GM11168 (cell line): ENCODE data around the gene SAFB2.

Experiments used
- in situ Hi-C: fragments of 300-500 bp; cut with MboI; formaldehyde crosslinking; loops from one replicate; pipeline ENCODE4 v1.12.0; 2022; ENCODE audit warnings: low sequenced_read_pairs; ENCODE audit not compliant: unreplicated experiment

Gene SAFB2

GRCh38 chr19:5622465-5623396, at the start of gene SAFB2, which contains the start of gene SAFB:
Gene SAFB2 (minus strand): TSS chr19:5622776. CDS start chr19:5622715, 61 bp downstream.
Gene SAFB (plus strand): TSS chr19:5623083. CDS start chr19:5623206, 123 bp downstream.
- in situ Hi-C loops, result no loop called here

GRCh38 chr19:5671600-5671999, 49.0 kb upstream of the SAFB2 start:
- in situ Hi-C loops, result no loop called here

- in situ Hi-C loops, result no loop called here
Measured at GRCh38 chr19:5669212-5669611, 46.6 kb upstream of the SAFB2 start.

GRCh38 chr19:5667751-5668271, 45.2 kb upstream of the SAFB2 start:
- in situ Hi-C loops, result no loop called here

GRCh38 chr19:5666921-5667610, 44.5 kb upstream of the SAFB2 start:
- in situ Hi-C loops, result no loop called here

GRCh38 chr19:5665781-5666513, 43.4 kb upstream of the SAFB2 start:
- in situ Hi-C loops, result no loop called here

- in situ Hi-C loops, result loop anchor here (5.0 kb wide), 1 partner anchor 37 kb away; no protein-coding TSS in a partner anchor
Measured at GRCh38 chr19:5664515-5664914, 41.9 kb upstream of the SAFB2 start.

- in situ Hi-C loops, result loop anchor here (5.0 kb wide), 1 partner anchor 37 kb away; no protein-coding TSS in a partner anchor
Measured at GRCh38 chr19:5663904-5664303, 41.3 kb upstream of the SAFB2 start.

GRCh38 chr19:5661483-5661882, 38.9 kb upstream of the SAFB2 start:
- in situ Hi-C loops, result loop anchor here (5.0 kb wide), 1 partner anchor 34 kb away; no protein-coding TSS in a partner anchor

GRCh38 chr19:5655412-5655811, 32.8 kb upstream of the SAFB2 start:
- in situ Hi-C loops, result no loop called here

GRCh38 chr19:5654931-5655330, 32.4 kb upstream of the SAFB2 start:
- in situ Hi-C loops, result no loop called here

GRCh38 chr19:5652261-5652660, 29.7 kb upstream of the SAFB2 start:
- in situ Hi-C loops, result no loop called here

- in situ Hi-C loops, result no loop called here
Measured at GRCh38 chr19:5651361-5651760, 28.8 kb upstream of the SAFB2 start.

- in situ Hi-C loops, result no loop called here
Measured at GRCh38 chr19:5648464-5648863, 25.9 kb upstream of the SAFB2 start.

GRCh38 chr19:5646703-5647102, 24.1 kb upstream of the SAFB2 start:
- in situ Hi-C loops, result no loop called here

GRCh38 chr19:5645409-5645808, 22.8 kb upstream of the SAFB2 start:
- in situ Hi-C loops, result no loop called here

GRCh38 chr19:5644037-5644436, 21.5 kb upstream of the SAFB2 start:
- in situ Hi-C loops, result no loop called here

- in situ Hi-C loops, result no loop called here
Measured at GRCh38 chr19:5643060-5643459, 20.5 kb upstream of the SAFB2 start.

GRCh38 chr19:5642204-5642603, 19.6 kb upstream of the SAFB2 start:
- in situ Hi-C loops, result no loop called here

GRCh38 chr19:5641171-5641570, 18.6 kb upstream of the SAFB2 start:
- in situ Hi-C loops, result no loop called here
